ENCODE results near the gene ATXN2.
A peak's percentile ranks its signal among the peaks of the same experiment; 100 is the strongest.
"Not testable (repeated sequence)": the region's sequence is repeated elsewhere in the genome, so short reads cannot be mapped to it uniquely, and the experiment has no call there.

The ATXN2 gene

GRCh38 chr12:111570084-111570961 lies 28.8 kb downstream of the ATXN2 start:
- no peak for DNase-seq

GRCh38 chr12:111569363-111570083 lies 29.6 kb downstream of the ATXN2 start:
- no peak for DNase-seq

- DNase-seq = not testable (repeated sequence)
Measured at GRCh38 chr12:111560844-111561243, 38.3 kb downstream of the ATXN2 start.

GRCh38 chr12:111558107-111558376 lies 41.1 kb downstream of the ATXN2 start:
- no peak for DNase-seq

- DNase-seq = no peak
Measured at GRCh38 chr12:111557271-111558106, 41.6 kb downstream of the ATXN2 start.

GRCh38 chr12:111556676-111557075 lies 42.4 kb downstream of the ATXN2 start:
- DNase-seq = no peak

- not testable (repeated sequence) for DNase-seq
Measured at GRCh38 chr12:111555313-111555712, 43.8 kb downstream of the ATXN2 start.

- no peak for DNase-seq
Measured at GRCh38 chr12:111546758-111547383, 52.2 kb downstream of the ATXN2 start.

GRCh38 chr12:111546171-111546570 lies 52.9 kb downstream of the ATXN2 start:
- DNase-seq = no peak

- no peak for DNase-seq
Measured at GRCh38 chr12:111544032-111544431, 55.1 kb downstream of the ATXN2 start.

- DNase-seq = no peak
Measured at GRCh38 chr12:111532751-111533150, 66.4 kb downstream of the ATXN2 start.

GRCh38 chr12:111529424-111530368 lies 69.4 kb downstream of the ATXN2 start:
- peak; percentile 36 to 60 for DNase-seq

GRCh38 chr12:111523587-111524167 lies 75.4 kb downstream of the ATXN2 start:
- no peak for DNase-seq

GRCh38 chr12:111521801-111522200 lies 77.3 kb downstream of the ATXN2 start:
- no peak for DNase-seq

- DNase-seq = no peak
Measured at GRCh38 chr12:111519937-111520336, 79.2 kb downstream of the ATXN2 start.

- no peak for DNase-seq
Measured at GRCh38 chr12:111519083-111519482, 80.0 kb downstream of the ATXN2 start.

GRCh38 chr12:111507719-111508118 lies 91.4 kb downstream of the ATXN2 start:
- DNase-seq = not testable (repeated sequence)

GRCh38 chr12:111507258-111507657 lies 91.9 kb downstream of the ATXN2 start:
- DNase-seq = not testable (repeated sequence)

- DNase-seq = no peak
Measured at GRCh38 chr12:111506260-111506659, 92.9 kb downstream of the ATXN2 start.

GRCh38 chr12:111505601-111506036 lies 93.5 kb downstream of the ATXN2 start:
- DNase-seq = no peak

GRCh38 chr12:111503116-111503515 lies 96.0 kb downstream of the ATXN2 start:
- no peak for DNase-seq

Data from inflammatory macrophage treated with lipopolysaccharide for 1 hour (primary cell).